ENCODE results near the gene ANKRD17.

The ANKRD17 gene

GRCh38 chr4:73064536-73064935 lies 194.1 kb downstream of the ANKRD17 start:
- POLR2A ChIA-PET = no interaction called here
- peaks cover 10 to 64% of the 10 kb centered on the region in 2 experiments; a peak in 2 of 3 replicates for H3K36me3 ChIP-seq (ENCODE audit: control insufficient read depth in 2 of 2, insufficient read depth in 1 of 2, low read length in 2 of 2)
- CTCF ChIA-PET = no interaction called here
- no peaks in the 10 kb centered on the region for H3K9me3 ChIP-seq (ENCODE audit: control insufficient read depth, insufficient read depth, low read depth, low read length)
- no peak overlapping the region for H3K27ac ChIP-seq (ENCODE audit: extremely low read depth, low read depth, low read length)
- H3K4me1 ChIP-seq (ENCODE audit: control insufficient read depth, insufficient read depth, low read length) = no peaks in the 10 kb centered on the region
- H3K4me3 ChIP-seq (ENCODE audit: low read depth, low read length) = no peak overlapping the region
- TF ChIP-seq GFI1B (tag by site-specific recombination; IDR thresholded peaks at IDR 0.05) = no peak

GRCh38 chr4:73055241-73055897 lies 203.2 kb downstream of the ANKRD17 start:
- Histone ChIP-seq H3K9me3 (ENCODE audit: control insufficient read depth, insufficient read depth, low read depth, low read length) (no peaks in the 10 kb centered on the region), H3K4me1 (ENCODE audit: control insufficient read depth, insufficient read depth, low read length) (no peaks in the 10 kb centered on the region), H3K4me3 (ENCODE audit: low read depth, low read length) (no peak overlapping the region), H3K36me3 (ENCODE audit: control insufficient read depth in 2 of 2, insufficient read depth in 1 of 2, low read length in 2 of 2) (peaks cover 5 to 65% of the 10 kb centered on the region in 2 experiments; a peak in 2 of 3 replicates), H3K27ac (ENCODE audit: extremely low read depth, low read depth, low read length) (no peak overlapping the region)
- ChIA-PET CTCF (no interaction called here), POLR2A (no interaction called here)
- no peak for TF ChIP-seq GLI4 (tag by site-specific recombination; IDR thresholded peaks at IDR 0.05)
- TF ChIP-seq BCL11B (tag by site-specific recombination; IDR thresholded peaks at IDR 0.05; ENCODE audit: low read depth) = no peak
- TF ChIP-seq, protein P1, sequence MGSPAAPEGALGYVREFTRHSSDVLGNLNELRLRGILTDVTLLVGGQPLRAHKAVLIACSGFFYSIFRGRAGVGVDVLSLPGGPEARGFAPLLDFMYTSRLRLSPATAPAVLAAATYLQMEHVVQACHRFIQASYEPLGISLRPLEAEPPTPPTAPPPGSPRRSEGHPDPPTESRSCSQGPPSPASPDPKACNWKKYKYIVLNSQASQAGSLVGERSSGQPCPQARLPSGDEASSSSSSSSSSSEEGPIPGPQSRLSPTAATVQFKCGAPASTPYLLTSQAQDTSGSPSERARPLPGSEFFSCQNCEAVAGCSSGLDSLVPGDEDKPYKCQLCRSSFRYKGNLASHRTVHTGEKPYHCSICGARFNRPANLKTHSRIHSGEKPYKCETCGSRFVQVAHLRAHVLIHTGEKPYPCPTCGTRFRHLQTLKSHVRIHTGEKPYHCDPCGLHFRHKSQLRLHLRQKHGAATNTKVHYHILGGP (tag by site-specific recombination; IDR thresholded peaks at IDR 0.05) = no peak
- TF ChIP-seq, protein P2, sequence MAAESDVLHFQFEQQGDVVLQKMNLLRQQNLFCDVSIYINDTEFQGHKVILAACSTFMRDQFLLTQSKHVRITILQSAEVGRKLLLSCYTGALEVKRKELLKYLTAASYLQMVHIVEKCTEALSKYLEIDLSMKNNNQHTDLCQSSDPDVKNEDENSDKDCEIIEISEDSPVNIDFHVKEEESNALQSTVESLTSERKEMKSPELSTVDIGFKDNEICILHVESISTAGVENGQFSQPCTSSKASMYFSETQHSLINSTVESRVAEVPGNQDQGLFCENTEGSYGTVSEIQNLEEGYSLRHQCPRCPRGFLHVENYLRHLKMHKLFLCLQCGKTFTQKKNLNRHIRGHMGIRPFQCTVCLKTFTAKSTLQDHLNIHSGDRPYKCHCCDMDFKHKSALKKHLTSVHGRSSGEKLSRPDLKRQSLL (tag by site-specific recombination; IDR thresholded peaks at IDR 0.05) = no peak
- no peak for TF ChIP-seq ZNF768 (tag by site-specific recombination; IDR thresholded peaks at IDR 0.05)

DNA sequence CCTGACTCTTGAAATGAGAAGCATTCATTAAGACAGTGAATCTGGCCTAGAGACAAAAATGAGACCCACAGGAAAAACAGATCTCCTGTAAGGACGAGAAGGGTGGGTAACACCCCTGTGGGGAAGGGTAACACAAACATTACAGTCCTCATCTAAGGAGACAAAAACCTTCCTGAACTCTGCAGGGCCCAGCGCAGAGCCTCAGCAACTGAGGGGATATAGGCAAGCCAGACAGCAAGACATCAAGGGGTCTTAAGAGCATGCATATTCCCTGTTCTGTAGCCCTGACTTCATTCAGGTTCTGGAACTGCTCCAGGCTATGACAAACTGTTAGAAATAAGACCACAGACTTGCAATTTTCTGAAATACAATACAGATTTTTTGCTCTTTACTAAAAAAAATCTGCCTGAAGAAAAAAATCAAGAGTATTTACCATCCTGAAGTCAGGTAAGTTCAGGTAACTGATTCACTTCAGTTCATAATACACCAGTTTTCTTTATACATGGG lies 204.6 kb downstream of the ANKRD17 start:
- POLR2A ChIA-PET = no interaction called here
- no peak for TF ChIP-seq ZNF626 (tag by site-specific recombination; IDR thresholded peaks at IDR 0.05)
- no peak for TF ChIP-seq GFI1B (tag by site-specific recombination; IDR thresholded peaks at IDR 0.05)
- TF ChIP-seq ZNF792 (tag by site-specific recombination; IDR thresholded peaks at IDR 0.05) = no peak
- TF ChIP-seq ZBTB26 (tag by site-specific recombination; optimal IDR thresholded peaks at IDR 0.05) = no peak
- H3K27ac ChIP-seq (ENCODE audit: extremely low read depth, low read depth, low read length) = no peak overlapping the region
- H3K4me3 ChIP-seq (ENCODE audit: low read depth, low read length) = no peak overlapping the region
- no peaks in the 10 kb centered on the region for H3K4me1 ChIP-seq (ENCODE audit: control insufficient read depth, insufficient read depth, low read length)
- peaks cover 5 to 51% of the 10 kb centered on the region in 2 experiments; a peak in 2 of 3 replicates for H3K36me3 ChIP-seq (ENCODE audit: control insufficient read depth in 2 of 2, insufficient read depth in 1 of 2, low read length in 2 of 2)
- CTCF ChIA-PET = no interaction called here
- no peaks in the 10 kb centered on the region for H3K9me3 ChIP-seq (ENCODE audit: control insufficient read depth, insufficient read depth, low read depth, low read length)

GRCh38 chr4:73053076-73053475 lies 205.5 kb downstream of the ANKRD17 start:
- Histone ChIP-seq H3K27ac (ENCODE audit: extremely low read depth, low read depth, low read length) (no peak overlapping the region), H3K9me3 (ENCODE audit: control insufficient read depth, insufficient read depth, low read depth, low read length) (no peaks in the 10 kb centered on the region), H3K36me3 (ENCODE audit: control insufficient read depth in 2 of 2, insufficient read depth in 1 of 2, low read length in 2 of 2) (peaks cover 5 to 42% of the 10 kb centered on the region in 2 experiments; a peak in 2 of 3 replicates), H3K4me3 (ENCODE audit: low read depth, low read length) (no peak overlapping the region), H3K4me1 (ENCODE audit: control insufficient read depth, insufficient read depth, low read length) (no peaks in the 10 kb centered on the region)
- POLR2A ChIA-PET = no interaction called here
- CTCF ChIA-PET = no interaction called here
- TF ChIP-seq SALL2 (tag by site-specific recombination; IDR thresholded peaks at IDR 0.05; ENCODE audit: borderline replicate concordance) = no peak
- TF ChIP-seq, protein P3, sequence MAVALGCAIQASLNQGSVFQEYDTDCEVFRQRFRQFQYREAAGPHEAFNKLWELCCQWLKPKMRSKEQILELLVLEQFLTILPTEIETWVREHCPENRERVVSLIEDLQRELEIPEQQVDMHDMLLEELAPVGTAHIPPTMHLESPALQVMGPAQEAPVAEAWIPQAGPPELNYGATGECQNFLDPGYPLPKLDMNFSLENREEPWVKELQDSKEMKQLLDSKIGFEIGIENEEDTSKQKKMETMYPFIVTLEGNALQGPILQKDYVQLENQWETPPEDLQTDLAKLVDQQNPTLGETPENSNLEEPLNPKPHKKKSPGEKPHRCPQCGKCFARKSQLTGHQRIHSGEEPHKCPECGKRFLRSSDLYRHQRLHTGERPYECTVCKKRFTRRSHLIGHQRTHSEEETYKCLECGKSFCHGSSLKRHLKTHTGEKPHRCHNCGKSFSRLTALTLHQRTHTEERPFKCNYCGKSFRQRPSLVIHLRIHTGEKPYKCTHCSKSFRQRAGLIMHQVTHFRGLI (tag by site-specific recombination; IDR thresholded peaks at IDR 0.05) = no peak
- TF ChIP-seq ZNF132 (tag by site-specific recombination; IDR thresholded peaks at IDR 0.05; ENCODE audit: borderline replicate concordance) = no peak
